T-helper 1 cell treated with Interleukin-12 subunit alpha and Interleukin-12 subunit beta and Interleukin-4 antibody, amounts not matched to agents 30 μg/mL and 1 μg/mL, for 36 hours (primary cell): ENCODE measurements around the gene AKIP1.
"Not testable (repeated sequence)": the region's sequence is repeated elsewhere in the genome, so short reads cannot be mapped to it uniquely, and the experiment has no call there.

Experiments used
- H3K27ac Mint-ChIP-seq: one replicate; pipeline ENCODE4 v1.8.0; 2021; ENCODE audit warnings: mild to moderate bottlenecking, mixed read lengths
- H3K27me3 Mint-ChIP-seq: one replicate; pipeline ENCODE4 v1.8.0; 2021; ENCODE audit warnings: low read depth, mixed read lengths
- H3K36me3 Mint-ChIP-seq: one replicate; pipeline ENCODE4 v1.8.0; 2021; ENCODE audit warnings: low read depth, mixed read lengths
- H3K4me1 Mint-ChIP-seq: one replicate; pipeline ENCODE4 v1.8.0; 2021; ENCODE audit warnings: low read depth, mixed read lengths
- H3K4me3 Mint-ChIP-seq: one replicate; pipeline ENCODE4 v1.8.0; 2021; ENCODE audit warnings: mild to moderate bottlenecking, moderate library complexity, mixed read lengths
- H3K9me3 Mint-ChIP-seq: one replicate; pipeline ENCODE4 v1.8.0; 2021; ENCODE audit warnings: mixed read lengths

The AKIP1 gene

DNA sequence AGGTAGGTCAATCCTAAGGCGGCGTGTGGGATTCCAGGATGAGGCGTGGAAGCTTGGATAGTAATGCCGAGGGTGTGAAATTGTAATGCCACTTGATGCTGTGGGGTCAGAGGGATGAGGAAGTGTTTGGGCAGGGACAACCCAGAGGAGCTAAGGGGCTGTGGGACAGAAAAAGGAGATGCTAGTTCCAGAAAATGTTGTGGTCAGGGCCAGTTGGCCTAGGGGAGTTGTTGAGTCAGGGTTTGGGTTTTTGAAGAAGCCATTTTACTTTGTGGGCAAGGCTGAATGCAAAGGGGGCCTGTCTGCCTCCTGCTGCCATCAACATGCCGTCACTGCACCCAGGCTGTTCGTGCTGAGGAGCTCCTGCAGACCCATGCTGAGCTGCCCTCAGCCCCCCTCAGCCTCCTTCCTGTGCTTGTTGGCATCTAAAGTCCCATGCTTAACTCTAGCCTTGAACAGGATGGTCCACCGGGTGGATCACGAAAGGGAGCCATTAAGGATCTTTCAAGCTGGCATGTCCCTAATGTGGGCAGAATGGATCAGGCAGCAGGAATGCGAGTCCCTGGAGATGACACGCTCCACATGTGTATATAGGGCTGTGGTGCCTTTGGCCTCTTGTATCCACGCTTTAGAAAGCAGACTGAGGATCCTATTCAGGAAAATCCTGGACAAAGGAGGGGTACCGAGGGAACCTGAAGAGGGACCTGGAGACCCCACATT is 19.6 kb downstream of the AKIP1 start:
- no peak overlapping the region for H3K4me3 Mint-ChIP-seq
- H3K4me1 Mint-ChIP-seq, result no peaks in the 10 kb centered on the region
- no peaks in the 10 kb centered on the region for H3K9me3 Mint-ChIP-seq
- no peaks in the 10 kb centered on the region for H3K27me3 Mint-ChIP-seq
- H3K27ac Mint-ChIP-seq, result no peak overlapping the region
- no peaks in the 10 kb centered on the region for H3K36me3 Mint-ChIP-seq

DNA sequence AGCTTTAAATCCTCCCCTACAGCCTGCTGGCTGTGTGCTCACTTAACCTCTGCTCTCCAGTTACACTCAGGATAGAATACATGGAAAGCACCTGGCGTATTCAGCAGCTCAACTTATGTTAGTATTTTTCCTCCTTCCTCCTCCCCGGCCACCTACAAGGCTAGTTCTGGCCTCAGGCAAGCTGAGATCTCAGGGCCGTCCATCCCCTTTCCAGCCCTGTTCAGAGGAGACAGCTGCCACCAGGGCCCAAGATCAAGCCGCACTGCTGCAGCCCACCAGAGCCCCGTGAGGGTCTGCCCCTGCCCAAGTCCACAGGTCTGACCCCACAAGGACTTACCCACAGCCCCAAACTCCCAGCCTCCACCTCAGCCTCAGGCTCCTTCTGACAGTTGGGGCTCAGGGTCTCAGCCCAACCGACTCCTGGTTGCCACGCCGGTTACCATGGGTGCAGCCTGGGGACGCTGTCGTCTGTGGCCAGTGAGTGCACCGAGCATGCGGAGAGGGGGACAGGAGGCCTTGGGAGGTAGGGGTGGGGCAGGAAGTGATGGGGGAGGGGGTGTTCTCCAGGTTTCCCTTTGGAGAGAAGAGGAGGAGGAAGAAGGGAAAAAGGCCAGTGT is 21.7 kb downstream of the AKIP1 start, which contains the start of gene C11orf16:
TSS of gene C11orf16 (minus strand) at position 384 of the 617 bp plus-strand sequence. CDS start 639 bp downstream, outside the sequence.
- no peak within 1 kb of the TSS for H3K4me3 Mint-ChIP-seq
- H3K27ac Mint-ChIP-seq, result no peak within 1 kb of the TSS
- peaks cover 3% of the 10 kb centered on the region for H3K4me1 Mint-ChIP-seq
- H3K36me3 Mint-ChIP-seq, result no peaks in the 10 kb centered on the region
- no peaks in the 10 kb centered on the region for H3K27me3 Mint-ChIP-seq
- H3K9me3 Mint-ChIP-seq, result no peaks in the 10 kb centered on the region

DNA sequence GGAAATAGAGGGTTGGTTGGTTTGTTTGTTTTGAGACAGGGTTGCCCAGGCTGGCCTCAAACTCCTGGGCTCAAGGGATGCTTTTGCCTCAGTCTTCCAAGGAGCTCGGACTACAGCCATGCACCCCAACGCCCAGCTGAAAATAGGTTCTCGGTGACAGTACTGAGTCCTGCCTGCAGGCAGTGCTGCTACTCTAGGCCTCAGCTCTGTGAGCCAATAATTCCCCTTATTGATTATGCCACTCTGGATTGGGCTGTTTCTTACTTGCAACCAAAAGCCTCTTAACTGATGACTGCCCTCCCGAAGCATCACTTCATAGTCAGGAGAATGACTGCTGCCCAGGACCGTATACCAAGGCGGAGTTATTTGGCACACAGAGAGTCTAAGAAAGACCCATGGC is 22.9 kb downstream of the AKIP1 start:
- Mint-ChIP-seq H3K9me3 (no peaks in the 10 kb centered on the region), H3K36me3 (no peaks in the 10 kb centered on the region), H3K27ac (no peak overlapping the region), H3K27me3 (no peaks in the 10 kb centered on the region), H3K4me1 (peaks cover 3% of the 10 kb centered on the region), H3K4me3 (no peak overlapping the region)

DNA sequence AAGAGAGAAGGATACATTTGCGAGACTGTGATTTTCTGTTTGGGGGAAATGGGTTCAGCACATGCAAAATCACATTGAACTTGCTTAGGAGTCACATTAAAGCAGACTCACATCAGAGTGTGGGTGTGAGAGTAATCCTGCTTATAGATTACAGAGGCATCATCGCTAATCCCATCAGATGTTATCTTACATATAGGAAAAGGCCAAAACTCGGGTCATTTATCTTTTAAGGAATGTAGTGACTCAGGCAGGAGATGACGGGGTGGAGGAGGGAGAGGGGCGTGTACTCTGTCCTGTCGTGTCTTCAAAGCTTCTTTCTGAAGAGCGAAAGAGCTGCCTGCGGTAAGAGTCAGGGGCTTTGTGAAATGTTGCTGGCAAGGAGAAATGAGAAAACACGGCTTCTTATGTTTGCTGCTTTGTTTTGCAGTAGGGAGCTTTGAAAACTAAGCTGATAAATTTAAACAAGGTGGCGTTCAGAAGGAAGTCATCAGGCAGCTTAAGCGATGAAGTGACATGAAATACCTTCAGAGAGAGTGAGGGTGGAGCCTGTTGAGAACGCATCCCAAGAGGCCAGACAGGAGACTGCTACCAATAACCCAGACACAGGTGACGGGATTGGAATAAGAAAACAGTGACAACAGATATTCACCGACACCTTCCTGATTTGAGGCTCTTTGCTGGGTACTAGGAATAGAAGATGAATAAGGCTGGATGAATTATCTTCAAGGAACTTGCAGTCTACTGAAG is 23.9 kb downstream of the AKIP1 start:
- H3K4me3 Mint-ChIP-seq, result no peak overlapping the region
- no peak overlapping the region for H3K27ac Mint-ChIP-seq
- H3K9me3 Mint-ChIP-seq, result no peaks in the 10 kb centered on the region
- H3K27me3 Mint-ChIP-seq, result no peaks in the 10 kb centered on the region
- no peaks in the 10 kb centered on the region for H3K36me3 Mint-ChIP-seq
- H3K4me1 Mint-ChIP-seq, result peaks cover 3% of the 10 kb centered on the region

DNA sequence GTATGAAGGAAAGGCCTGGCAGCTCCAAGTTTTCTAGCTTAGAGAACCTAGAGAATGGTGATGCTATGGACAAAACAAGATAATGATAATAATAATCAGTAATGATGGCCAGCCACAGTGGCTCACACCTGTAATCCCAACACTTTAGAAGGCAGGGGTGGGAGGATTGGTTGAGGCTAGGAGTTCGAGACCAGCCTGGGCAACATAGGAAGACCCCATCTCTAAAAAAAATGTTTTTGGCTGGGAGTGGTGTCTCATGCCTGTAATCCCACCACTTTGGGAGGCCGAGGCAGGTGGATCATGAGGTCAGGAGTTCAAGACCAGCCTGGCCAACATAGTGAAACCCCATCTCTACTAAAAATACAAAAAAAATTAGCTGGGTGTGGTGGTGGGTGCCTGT is 24.8 kb downstream of the AKIP1 start:
- not testable (repeated sequence) for H3K36me3 Mint-ChIP-seq, H3K4me1 Mint-ChIP-seq, H3K9me3 Mint-ChIP-seq, H3K4me3 Mint-ChIP-seq, H3K27ac Mint-ChIP-seq, H3K27me3 Mint-ChIP-seq

DNA sequence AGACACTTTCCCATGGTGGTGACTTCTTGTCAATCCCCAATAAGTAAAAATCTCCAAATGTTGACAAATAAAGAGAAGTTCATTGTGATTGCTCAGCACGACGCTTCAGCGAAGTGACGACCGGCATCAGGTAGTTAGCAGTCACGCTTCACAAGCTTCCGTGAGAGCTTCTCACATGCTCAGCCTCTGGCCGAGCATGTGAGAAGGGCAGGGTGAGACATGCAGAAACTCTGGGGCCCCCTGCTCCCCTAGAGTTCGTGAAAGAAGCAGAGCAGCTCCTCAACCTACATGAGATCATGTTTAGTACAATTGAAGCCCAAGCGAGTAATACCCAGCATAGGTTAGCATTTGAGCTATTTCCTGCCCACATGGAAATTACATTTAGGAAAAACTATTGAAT is 26.2 kb downstream of the AKIP1 start:
- Mint-ChIP-seq H3K4me3 (no peak overlapping the region), H3K36me3 (no peaks in the 10 kb centered on the region), H3K9me3 (no peaks in the 10 kb centered on the region), H3K27me3 (peaks cover 8% of the 10 kb centered on the region), H3K27ac (no peak overlapping the region), H3K4me1 (peaks cover 3% of the 10 kb centered on the region)

DNA sequence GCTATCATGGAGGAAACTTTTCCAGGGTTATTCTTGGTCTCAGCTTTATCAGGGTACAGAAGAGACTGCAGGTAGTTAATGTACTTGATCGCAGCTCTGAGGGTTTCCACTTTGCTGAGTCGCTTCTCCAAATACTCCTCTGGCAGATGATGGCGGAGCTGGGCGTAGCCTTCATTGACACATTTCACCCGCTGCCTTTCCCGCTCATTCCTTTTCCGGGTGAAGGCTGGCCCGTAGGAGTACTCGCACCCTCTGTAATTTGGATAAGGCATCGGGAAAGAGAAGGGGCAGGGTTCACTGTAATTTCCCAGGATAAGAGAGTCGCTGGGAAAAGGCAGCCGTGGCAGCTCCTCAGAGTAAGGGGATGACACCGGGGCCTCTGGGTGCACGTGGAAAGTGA is 26.7 kb downstream of the AKIP1 start:
- Mint-ChIP-seq H3K27ac (no peak overlapping the region), H3K4me3 (no peak overlapping the region), H3K4me1 (peaks cover 3% of the 10 kb centered on the region), H3K36me3 (no peaks in the 10 kb centered on the region), H3K9me3 (no peaks in the 10 kb centered on the region), H3K27me3 (peaks cover 8% of the 10 kb centered on the region)

DNA sequence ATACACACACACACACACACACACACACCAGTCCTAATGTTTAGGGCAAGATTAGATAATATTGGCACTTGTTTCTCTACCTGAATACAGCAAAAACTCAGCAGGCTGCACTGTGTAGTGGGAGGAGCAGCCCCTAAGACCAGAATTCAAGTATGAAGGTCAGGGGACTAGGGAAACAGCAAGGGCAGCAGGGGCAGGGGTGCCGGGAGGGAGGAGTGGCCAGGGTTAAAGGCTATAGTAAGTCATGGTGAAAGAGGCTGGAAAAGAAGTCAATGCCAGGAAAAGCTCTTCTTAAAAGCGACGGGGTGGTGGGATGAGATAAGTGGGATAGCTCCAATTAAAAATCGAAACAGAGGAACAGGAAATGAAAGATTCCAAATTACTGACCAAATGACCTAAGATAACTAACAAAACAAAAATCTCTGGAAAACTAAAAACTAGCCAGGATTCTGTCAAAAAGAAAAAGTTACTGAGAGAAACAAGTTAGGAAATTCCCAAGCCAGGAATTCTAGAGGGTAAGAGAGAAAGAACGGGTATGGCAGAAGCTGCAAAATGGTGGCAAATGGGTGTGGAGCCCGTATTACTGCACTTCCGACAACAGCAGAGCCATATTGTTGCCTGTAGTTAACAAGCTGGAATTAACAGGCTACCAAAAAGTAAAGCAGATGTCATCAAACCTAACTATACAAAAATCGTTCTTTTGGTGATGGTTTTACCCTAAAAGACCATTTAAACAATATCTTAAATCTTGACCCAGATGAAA is 30.5 kb downstream of the AKIP1 start:
- no peak overlapping the region for H3K27ac Mint-ChIP-seq
- H3K4me3 Mint-ChIP-seq, result no peak overlapping the region
- H3K27me3 Mint-ChIP-seq, result peaks cover 16% of the 10 kb centered on the region
- peaks cover 3% of the 10 kb centered on the region for H3K4me1 Mint-ChIP-seq
- peaks cover 3% of the 10 kb centered on the region for H3K36me3 Mint-ChIP-seq
- H3K9me3 Mint-ChIP-seq, result no peaks in the 10 kb centered on the region

DNA sequence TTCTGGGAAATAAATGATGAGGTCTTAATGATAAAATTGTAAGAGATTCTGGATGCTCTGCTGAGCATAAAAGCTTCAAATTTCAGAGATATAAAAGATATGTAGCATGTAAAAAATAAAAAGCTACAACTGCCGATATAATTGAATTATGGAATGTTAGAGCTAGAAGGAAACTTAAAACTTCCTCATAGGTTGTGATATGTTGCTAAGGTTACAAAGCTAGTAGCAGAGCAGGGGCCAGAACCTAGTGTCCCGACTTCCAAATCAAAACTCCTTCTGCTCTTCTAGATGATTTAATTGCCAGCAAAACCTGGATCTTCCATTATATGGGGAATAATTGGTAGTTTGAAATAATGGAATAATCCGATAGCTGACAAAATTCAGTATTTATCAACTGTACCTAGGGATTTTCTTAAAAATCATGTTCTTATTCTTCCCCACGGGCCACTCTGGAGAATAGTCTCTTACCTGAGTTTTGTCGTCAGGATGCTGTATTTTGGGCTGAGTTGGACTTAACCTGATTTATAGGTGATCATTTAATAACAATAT is 31.6 kb downstream of the AKIP1 start, which contains the start of gene ASCL3:
TSS of gene ASCL3 (minus strand) at position 499 of the 549 bp plus-strand sequence. CDS start 4,855 bp downstream, outside the sequence.
- peaks cover 16% of the 10 kb centered on the region for H3K27me3 Mint-ChIP-seq
- H3K27ac Mint-ChIP-seq, result no peak within 1 kb of the TSS

DNA sequence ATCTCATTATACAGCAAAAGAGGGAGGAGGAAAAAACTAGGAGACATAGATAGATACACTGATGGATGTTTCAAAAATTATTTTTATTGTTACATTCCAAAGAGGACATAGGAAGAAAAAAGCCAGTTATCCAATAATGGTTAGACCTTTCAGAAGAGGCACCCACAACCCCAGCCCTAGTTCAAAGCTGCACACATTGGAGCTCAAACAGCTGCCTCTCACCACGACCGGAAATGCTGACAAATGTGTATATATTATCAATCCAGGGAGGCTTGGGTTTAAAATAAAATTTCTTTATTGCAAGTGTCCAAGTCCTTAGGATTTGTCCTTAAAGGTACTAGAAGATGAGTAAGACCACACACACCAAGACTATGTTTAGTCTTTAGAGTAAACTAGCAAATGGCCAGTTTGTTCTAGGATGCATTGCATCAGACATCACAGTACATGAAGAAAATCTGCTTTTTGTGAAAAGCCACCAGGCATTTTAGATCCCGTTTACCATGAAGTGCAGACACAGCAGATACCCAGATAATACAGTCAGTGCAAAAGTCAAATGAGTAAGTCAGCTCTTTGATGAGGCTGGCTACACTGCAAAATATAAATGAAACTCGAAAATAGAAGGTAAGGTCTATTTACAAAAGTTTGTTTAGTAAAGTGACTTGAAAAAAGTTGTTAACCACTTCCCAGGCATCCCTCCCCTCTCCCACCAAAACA is 36.4 kb downstream of the AKIP1 start:
- Mint-ChIP-seq H3K27me3 (peaks cover 7% of the 10 kb centered on the region), H3K36me3 (peaks cover 27% of the 10 kb centered on the region), H3K4me3 (no peak overlapping the region), H3K4me1 (peaks cover 2% of the 10 kb centered on the region), H3K27ac (no peak overlapping the region), H3K9me3 (no peaks in the 10 kb centered on the region)

More for the DNA sequence above, 31.6 kb downstream of the AKIP1 start, which contains the start of gene ASCL3:
- H3K9me3 Mint-ChIP-seq, result no peaks in the 10 kb centered on the region
- H3K4me1 Mint-ChIP-seq, result no peaks in the 10 kb centered on the region
- no peak within 1 kb of the TSS for H3K4me3 Mint-ChIP-seq
- H3K36me3 Mint-ChIP-seq, result peaks cover 10% of the 10 kb centered on the region

DNA sequence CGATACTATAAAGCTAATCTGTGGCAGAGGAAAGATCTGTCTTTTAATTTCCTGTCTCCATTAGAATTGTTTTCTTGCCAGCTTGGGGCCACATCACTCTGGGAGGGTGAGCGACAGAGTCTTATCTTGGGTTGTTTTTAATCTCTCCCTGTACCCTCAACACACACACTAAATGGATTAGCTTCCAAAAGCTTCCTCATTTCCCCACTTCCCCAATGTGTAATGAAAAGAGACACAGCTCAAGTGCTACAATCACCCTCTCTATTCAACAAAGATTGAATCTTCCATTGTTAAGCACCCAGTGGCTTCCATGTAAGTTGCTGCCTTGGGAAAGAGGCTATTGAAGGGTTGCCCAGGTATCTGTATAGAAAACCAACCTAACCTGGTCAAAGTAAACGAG is 37.9 kb downstream of the AKIP1 start:
- peaks cover 2% of the 10 kb centered on the region for H3K4me1 Mint-ChIP-seq
- peaks cover 3% of the 10 kb centered on the region for H3K27me3 Mint-ChIP-seq
- no peaks in the 10 kb centered on the region for H3K9me3 Mint-ChIP-seq
- H3K36me3 Mint-ChIP-seq, result peaks cover 35% of the 10 kb centered on the region
- H3K27ac Mint-ChIP-seq, result no peak overlapping the region
- no peak overlapping the region for H3K4me3 Mint-ChIP-seq

DNA sequence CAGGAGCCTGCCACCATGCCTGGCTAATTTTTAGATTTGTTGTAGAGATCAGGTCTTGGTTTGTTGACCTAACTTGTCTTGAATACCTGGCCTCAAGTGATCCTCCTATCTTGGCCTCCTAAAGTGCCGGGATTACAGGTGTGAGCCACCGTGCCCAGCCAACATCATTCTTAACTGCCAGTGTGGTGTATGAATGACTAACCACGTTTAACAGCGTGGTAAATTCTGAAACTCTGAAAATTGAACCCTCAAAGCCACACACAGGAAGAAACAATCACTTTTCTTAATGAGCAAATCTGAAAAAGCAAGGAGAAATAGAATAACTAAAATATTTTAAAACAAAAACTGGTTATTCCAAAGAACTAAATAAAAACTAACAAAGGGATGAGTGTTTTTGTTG is 45.9 kb downstream of the AKIP1 start:
- Mint-ChIP-seq H3K4me3 (no peak overlapping the region), H3K36me3 (peaks cover 30% of the 10 kb centered on the region), H3K27ac (no peak overlapping the region), H3K4me1 (peaks cover 20% of the 10 kb centered on the region), H3K9me3 (no peaks in the 10 kb centered on the region), H3K27me3 (no peaks in the 10 kb centered on the region)

DNA sequence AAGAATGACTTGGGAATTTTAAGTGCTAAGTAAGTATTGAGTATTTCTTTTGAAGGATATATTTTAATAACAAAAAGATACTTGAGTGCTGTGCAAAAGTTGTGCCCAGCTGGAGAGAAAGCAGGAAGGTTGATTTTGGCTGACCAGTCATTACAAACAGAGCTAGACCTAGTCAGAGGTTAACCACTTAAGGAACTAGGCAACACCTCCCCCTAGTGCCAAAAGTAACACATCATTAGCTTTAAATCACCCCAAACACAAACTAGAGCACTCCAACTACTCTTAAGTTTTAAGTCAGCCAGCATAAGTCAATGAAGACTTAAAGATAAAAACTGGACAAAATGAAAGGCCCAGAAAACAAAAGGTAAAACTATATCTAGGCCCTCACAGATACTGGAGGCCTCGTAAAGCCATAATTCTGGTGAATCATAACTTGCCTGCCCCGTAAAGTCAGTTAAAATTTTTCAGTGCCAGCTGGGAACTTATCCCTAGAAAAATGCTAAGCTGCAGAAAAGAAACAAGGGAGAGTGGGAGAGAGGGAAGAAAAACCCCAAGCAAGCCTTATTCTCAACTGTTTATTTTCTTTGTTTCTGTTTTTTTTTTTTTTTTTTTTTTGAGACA is 48.7 kb downstream of the AKIP1 start:
- Mint-ChIP-seq H3K4me3 (no peak overlapping the region), H3K27ac (peak overlapping the region; percentile 4)

More for the DNA sequence above, 48.7 kb downstream of the AKIP1 start:
- H3K9me3 Mint-ChIP-seq, result no peaks in the 10 kb centered on the region
- peaks cover 30% of the 10 kb centered on the region for H3K4me1 Mint-ChIP-seq
- H3K27me3 Mint-ChIP-seq, result no peaks in the 10 kb centered on the region
- peaks cover 25% of the 10 kb centered on the region for H3K36me3 Mint-ChIP-seq
